ENCODE data around the gene LACTB.
"Not testable (repeated sequence)": the region's sequence is repeated elsewhere in the genome, so short reads cannot be mapped to it uniquely, and the experiment has no call there.

LACTB gene

GRCh38 chr15:63089260-63090043 lies 32.2 kb upstream of the LACTB start:
- in situ Hi-C loops (cut with MboI; ENCODE audit: low sequenced_read_pairs), result no loop called here

- in situ Hi-C loops (cut with MboI; ENCODE audit: low sequenced_read_pairs), result no loop called here
Measured at GRCh38 chr15:63090472-63090871, 31.2 kb upstream of the LACTB start.

GRCh38 chr15:63090887-63091286 lies 30.8 kb upstream of the LACTB start:
- in situ Hi-C loops (cut with MboI; ENCODE audit: low sequenced_read_pairs), result no loop called here

GRCh38 chr15:63091679-63092446 lies 29.8 kb upstream of the LACTB start:
- in situ Hi-C loops (cut with MboI; ENCODE audit: low sequenced_read_pairs), result no loop called here

- in situ Hi-C loops (cut with MboI; ENCODE audit: low sequenced_read_pairs), result no loop called here
Measured at GRCh38 chr15:63093486-63094205, 28.0 kb upstream of the LACTB start.

GRCh38 chr15:63094495-63094931 lies 27.1 kb upstream of the LACTB start:
- in situ Hi-C loops (cut with MboI; ENCODE audit: low sequenced_read_pairs), result no loop called here

GRCh38 chr15:63096178-63096577 lies 25.5 kb upstream of the LACTB start:
- in situ Hi-C loops (cut with MboI; ENCODE audit: low sequenced_read_pairs), result no loop called here

DNA sequence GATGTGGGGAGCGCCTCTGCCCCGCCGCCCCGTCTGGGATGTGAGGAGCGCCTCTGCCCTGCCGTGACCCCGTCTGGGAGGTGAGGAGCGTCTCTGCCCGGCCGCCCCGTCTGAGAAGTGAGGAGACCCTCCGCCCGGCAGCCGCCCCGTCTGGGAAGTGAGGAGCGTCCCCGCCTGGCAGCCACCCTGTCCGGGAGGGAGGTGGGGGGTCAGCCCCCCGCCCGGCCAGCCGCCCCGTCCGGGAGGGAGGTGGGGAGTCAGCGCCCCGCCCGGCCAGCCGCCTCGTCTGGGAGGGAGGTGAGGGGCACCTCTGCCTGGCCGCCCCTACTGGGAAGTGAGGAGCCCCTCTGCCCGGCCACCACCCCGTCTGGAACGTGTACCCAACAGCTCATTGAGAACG lies 22.8 kb upstream of the LACTB start:
- in situ Hi-C loops (cut with MboI; ENCODE audit: low sequenced_read_pairs), result not testable (repeated sequence)

GRCh38 chr15:63099581-63099980 lies 22.1 kb upstream of the LACTB start:
- in situ Hi-C loops (cut with MboI; ENCODE audit: low sequenced_read_pairs), result not testable (repeated sequence)

DNA sequence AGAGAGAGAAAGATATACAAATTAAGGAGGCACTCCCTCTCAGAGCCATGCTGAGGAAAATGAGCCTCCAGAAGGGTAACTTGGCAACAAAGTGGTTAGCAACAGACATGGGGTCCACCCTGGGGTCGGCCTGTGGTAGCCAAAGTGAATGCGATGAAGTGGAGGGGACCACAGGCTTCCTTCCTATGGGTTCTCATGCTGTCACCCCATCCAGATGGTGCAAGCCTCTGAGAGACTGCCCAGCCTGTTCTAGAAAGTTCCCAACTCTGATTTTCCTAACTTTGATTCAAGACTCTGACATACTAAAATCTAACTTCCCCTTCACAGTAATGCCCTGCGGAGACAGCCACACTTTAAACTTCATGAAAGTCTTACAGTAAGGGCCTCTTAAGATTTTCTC lies 18.2 kb upstream of the LACTB start:
- in situ Hi-C loops (cut with MboI; ENCODE audit: low sequenced_read_pairs), result no loop called here

DNA sequence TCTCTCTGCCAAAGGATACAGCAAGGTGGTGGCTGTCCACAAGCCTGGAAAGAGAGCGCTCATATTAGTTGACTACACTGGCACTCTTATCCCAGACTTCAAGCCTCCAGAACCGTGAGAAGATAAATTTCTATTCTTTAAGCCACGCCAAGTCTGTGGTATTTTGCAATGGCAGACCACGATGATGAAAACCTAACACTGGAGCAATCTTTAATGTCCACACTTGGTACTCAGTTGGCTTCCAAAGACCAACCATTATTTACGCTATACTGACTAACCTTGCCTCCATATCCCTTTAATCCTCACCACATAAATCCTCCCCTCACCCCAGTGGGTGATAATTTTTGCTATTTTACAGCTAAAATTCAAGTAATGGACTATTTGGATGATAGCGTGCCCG lies 16.9 kb upstream of the LACTB start:
- in situ Hi-C loops (cut with MboI; ENCODE audit: low sequenced_read_pairs), result no loop called here

- in situ Hi-C loops (cut with MboI; ENCODE audit: low sequenced_read_pairs), result not testable (repeated sequence)
Measured at GRCh38 chr15:63105354-63105753, 16.3 kb upstream of the LACTB start.

- in situ Hi-C loops (cut with MboI; ENCODE audit: low sequenced_read_pairs), result no loop called here
Measured at GRCh38 chr15:63107895-63108546, 13.6 kb upstream of the LACTB start.

DNA sequence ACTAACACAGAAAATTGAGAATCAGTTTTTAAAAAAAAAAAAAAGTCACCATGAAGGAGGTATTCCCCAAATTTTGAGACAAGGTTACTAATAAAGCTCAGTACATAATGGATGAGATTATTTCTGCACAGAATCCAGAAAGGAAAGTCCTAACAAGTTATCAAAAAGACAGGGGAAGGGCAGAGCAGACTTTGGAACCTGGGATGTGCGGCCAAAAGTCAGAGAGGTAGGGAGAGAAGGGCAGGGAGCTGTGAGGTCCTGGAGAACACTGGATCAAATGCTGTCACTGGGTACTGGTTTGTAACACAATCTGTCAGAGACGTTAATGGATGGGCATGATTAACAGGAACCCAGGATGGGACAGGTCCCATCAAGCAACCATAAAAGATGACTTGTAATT lies 12.2 kb upstream of the LACTB start:
- in situ Hi-C loops (cut with MboI; ENCODE audit: low sequenced_read_pairs), result no loop called here

DNA sequence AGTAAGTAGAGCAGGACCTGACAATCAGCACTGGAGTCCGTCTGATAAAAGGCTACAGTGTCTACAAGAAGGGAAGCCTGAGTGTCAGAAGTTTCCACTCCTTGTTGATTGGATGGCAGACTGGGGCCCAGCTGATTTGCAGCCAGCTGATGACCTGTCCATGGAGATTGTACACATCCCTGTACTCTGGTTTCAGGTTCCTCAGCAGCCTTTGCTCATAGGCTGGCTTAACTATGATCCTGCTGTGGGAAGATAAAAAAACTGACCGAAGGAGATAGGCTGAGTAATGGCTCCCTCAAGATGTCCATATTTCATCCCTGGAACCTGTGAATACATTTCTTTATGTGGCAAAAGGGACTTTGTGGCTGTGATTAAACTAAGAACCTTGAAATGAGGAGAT lies 11.7 kb upstream of the LACTB start:
- in situ Hi-C loops (cut with MboI; ENCODE audit: low sequenced_read_pairs), result no loop called here

DNA sequence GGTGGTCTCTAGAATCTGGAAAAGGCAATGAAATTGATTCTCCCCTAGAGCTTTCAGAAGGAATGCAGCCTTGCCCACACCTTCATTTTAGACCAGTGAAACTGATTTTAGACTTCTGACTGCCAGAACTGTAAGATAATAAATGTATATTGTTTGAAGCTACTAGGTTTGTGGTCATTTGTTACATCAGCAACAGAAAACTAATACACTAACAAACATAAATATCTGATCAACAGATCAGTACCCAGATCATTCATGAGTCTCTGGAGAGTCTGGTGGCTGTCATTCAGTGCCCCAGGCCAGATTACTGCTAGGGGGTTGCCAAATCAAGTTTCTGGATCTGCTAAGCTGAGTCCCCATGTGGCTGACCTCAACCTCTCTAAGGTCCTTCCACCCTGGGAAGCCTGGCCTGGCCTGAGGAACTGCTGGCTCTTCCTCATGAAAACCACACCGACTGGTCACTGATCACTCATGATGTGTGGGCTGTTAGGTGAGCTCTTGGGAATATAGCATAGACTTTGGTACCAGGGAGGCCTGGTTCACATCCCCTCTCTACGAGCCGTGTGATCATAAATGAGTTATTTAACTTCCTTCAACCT lies 11.1 kb upstream of the LACTB start:
- in situ Hi-C loops (cut with MboI; ENCODE audit: low sequenced_read_pairs), result no loop called here

DNA sequence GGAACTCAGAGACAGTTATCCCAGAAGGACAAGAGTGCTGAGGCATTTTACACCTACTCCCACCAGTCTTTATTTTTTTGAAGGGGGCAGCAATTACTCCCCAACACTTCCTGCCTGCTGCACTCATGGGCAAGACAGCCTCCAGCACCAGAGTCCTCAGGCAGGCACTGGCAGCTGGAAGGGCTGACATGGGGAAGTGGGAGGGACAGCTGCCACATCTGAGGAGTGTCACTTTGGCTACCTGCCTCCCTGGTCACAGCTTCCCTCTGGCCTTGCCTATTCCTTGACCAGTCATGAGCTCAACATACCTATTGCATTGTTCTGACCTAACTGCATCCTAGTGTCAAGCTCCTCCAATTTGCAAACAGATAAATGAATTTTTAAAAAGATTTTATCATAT lies 10.2 kb upstream of the LACTB start:
- in situ Hi-C loops (cut with MboI; ENCODE audit: low sequenced_read_pairs), result no loop called here

- in situ Hi-C loops (cut with MboI; ENCODE audit: low sequenced_read_pairs), result no loop called here
Measured at GRCh38 chr15:63112871-63113270, 8.8 kb upstream of the LACTB start.

DNA sequence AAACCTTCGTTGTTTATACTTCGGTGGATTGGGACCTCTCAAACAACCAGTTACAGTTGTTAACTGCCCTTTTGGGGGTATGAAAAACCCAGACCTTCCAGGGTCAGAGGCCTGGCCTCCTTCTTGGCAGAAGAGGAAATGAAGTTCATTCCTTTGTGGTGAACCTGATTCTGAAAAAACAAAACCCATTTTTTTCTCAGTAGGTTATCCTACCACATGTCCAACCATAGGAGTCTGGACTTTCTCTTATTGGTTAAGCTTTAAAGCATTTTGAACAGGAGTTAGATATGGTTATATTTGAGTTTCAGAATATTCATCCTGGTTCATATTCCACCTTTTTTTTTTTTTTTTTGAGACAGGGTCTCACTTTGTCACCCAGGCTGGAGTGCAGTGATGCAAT lies 7.2 kb upstream of the LACTB start:
- in situ Hi-C loops (cut with MboI; ENCODE audit: low sequenced_read_pairs), result no loop called here

DNA sequence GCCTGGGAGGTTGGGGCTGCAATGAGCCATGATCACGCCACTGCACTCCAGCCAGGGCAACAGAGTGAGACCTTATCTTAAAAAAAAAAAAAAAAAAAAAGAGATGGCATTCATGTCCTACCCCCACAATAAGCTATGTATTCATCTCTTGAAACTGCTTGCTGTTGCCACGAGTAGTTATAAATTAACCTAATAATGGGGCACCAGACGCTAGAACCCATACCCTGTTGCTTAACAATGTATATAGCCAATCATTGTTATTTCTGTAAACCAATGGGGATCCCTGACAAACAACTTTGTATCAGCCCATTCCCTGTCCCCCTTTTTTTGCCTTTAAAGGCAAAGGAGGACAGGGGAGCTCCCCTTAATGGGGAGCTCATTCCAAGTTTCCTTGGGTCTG lies 2.8 kb upstream of the LACTB start:
- in situ Hi-C loops (cut with MboI; ENCODE audit: low sequenced_read_pairs), result no loop called here
